CD4-positive, CD25-positive, alpha-beta regulatory T cell (primary cell): ENCODE results near the gene NUDT9. TPM values are rescaled to one million over a fixed set of nuclear protein-coding genes. Genes with fewer than 3 reads are reported as not detected.
"Not testable (repeated sequence)": the region's sequence is repeated elsewhere in the genome, so short reads cannot be mapped to it uniquely, and the experiment has no call there.

Experiments
- ATAC-seq, 2 donors: fragments of 150-1000 bp; cut with Tn5 transposase; one replicate each; pipeline ENCODE4 v1.10.0; 2021; ENCODE audit warnings: low read depth in 2 of 2, moderate number of reproducible peaks in 2 of 2, moderate library complexity in 1 of 2
- DNase-seq, 3 donors: peaks; one replicate each; pipeline versions ENCODE4 v3.0.0 to v3.0.0-alpha.2; 2012 to 2022; ENCODE audit warnings: mixed read lengths in 1 of 3
- H3K27ac ChIP-seq: one replicate; pipeline ENCODE4 v1.7.0; 2013; ENCODE audit warnings: mild to moderate bottlenecking, low read length; ENCODE audit not compliant: insufficient read depth, poor library complexity, severe bottlenecking
- H3K27me3 ChIP-seq: one replicate; pipeline ENCODE4 v1.7.0; 2013; ENCODE audit warnings: low read length; ENCODE audit not compliant: control insufficient read depth, insufficient read depth
- H3K36me3 ChIP-seq: one replicate; pipeline ENCODE4 v1.7.0; 2013; ENCODE audit warnings: mild to moderate bottlenecking, low read length, moderate library complexity; ENCODE audit not compliant: control insufficient read depth, insufficient read depth
- H3K4me1 ChIP-seq: 2 replicates; pipeline ENCODE4 v1.7.0; 2013; ENCODE audit warnings: mild to moderate bottlenecking, low read length; ENCODE audit not compliant: insufficient read depth, control insufficient read depth, poor library complexity, severe bottlenecking
- H3K4me3 ChIP-seq: one replicate; pipeline ENCODE4 v1.7.0; 2013; ENCODE audit warnings: low read depth, mild to moderate bottlenecking, low read length, moderate library complexity
- H3K9me3 ChIP-seq, 2 experiments: 1 replicate in 1 of 2; 2 replicates in 1 of 2; pipeline ENCODE4 v1.7.0; 2013; ENCODE audit warnings: low read length in 2 of 2, mild to moderate bottlenecking in 1 of 2, moderate library complexity in 1 of 2; ENCODE audit not compliant: control insufficient read depth in 2 of 2
- H3K27ac Mint-ChIP-seq, 3 donors: one replicate each; pipeline ENCODE4 v1.8.0; 2020 to 2022; ENCODE audit warnings: mild to moderate bottlenecking in 3 of 3, mixed read lengths in 3 of 3, moderate library complexity in 2 of 3
- H3K27me3 Mint-ChIP-seq: one replicate; pipeline ENCODE4 v1.8.0; 2022; ENCODE audit warnings: mild to moderate bottlenecking, mixed read lengths
- H3K36me3 Mint-ChIP-seq: one replicate; pipeline ENCODE4 v1.8.0; 2020; ENCODE audit warnings: mixed read lengths
- H3K4me1 Mint-ChIP-seq, 4 donors: one replicate each; pipeline ENCODE4 v1.8.0; 2020 to 2022; ENCODE audit warnings: mixed read lengths in 4 of 4, mild to moderate bottlenecking in 1 of 4
- H3K4me3 Mint-ChIP-seq, 4 donors: one replicate each; pipeline ENCODE4 v1.8.0; 2020 to 2022; ENCODE audit warnings: mild to moderate bottlenecking in 4 of 4, mixed read lengths in 4 of 4, moderate library complexity in 3 of 4
- H3K9me3 Mint-ChIP-seq, 7 donors: one replicate each; pipeline ENCODE4 v1.8.0; 2020 to 2022; ENCODE audit warnings: mixed read lengths in 7 of 7, mild to moderate bottlenecking in 3 of 7, moderate library complexity in 2 of 7
- polyA plus RNA-seq, 4 donors: library from polyadenylated mRNA; unstranded; fragments of 300-500 nt; fragmentation: Illumina TruSeq; gene quantifications; one replicate each; pipeline ENCODE4 v1.2.3, GENCODE V29; 2021
- total RNA-seq: library from RNA; stranded (reverse); gene quantifications from one replicate; pipeline ENCODE4 v1.2.3, GENCODE V29; 2022

The NUDT9 gene
- total and polyA plus RNA-seq, 5 donors from 2014 or later, result 12.5 to 23.1 (median 19.8) TPM

DNA sequence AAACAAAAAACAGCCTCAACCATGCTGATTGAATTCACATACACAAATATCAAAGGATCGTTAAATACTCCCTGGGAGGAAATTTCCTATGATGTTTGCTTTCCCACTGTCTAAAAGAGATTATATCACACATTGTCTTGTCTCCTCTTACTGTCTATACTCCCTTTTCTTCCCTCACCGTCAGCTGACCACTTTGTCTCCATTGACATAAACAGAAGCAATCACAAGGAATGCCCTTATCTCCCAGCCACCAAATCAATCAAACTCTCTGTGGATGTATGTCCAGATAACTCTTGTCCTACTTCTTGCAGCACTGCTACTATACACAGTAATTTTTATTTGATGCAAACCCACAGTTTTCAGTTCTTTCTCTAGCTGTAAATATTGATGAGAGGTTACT lies 12.2 kb upstream of the NUDT9 start:
- Histone ChIP-seq H3K9me3 (no peaks in the 10 kb centered on the region), H3K27me3 (peaks cover 14% of the 10 kb centered on the region), H3K4me3 (no peak overlapping the region), H3K27ac (no peak overlapping the region), H3K36me3 (no peaks in the 10 kb centered on the region), H3K4me1 (peaks cover 4% of the 10 kb centered on the region)
- Mint-ChIP-seq H3K4me3 (no peak overlapping the region), H3K27ac (peak overlapping the region in 1 of 3 donors; percentile 6), H3K27me3 (peaks cover 40% of the 10 kb centered on the region), H3K4me1 (peaks cover 0 to 17% (median 3%) of the 10 kb centered on the region in 4 donors), H3K36me3 (no peaks in the 10 kb centered on the region), H3K9me3 (no peaks in the 10 kb centered on the region)
- ATAC-seq, result no peak
- DNase-seq, result no peak

DNA sequence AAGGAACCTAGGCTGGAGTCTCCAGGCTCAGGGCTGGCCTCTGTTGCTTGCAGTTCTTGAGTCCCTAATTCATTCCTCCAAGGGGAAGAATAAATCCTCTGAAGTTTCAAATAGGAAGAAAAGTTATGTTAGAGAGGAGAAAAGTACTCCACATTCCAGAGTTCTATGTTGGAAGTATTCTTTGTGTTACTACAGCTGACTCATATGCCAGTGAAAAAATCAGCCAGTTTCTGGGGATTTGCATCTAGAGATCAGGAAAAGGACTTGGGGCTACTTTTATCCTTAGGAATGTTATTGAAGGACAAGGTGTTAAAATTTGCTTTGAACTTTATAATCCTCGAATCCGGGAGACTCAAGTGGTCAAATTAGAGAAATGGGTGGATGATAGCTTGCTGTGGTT lies 11.7 kb upstream of the NUDT9 start:
- peaks cover 14% of the 10 kb centered on the region for H3K27me3 ChIP-seq
- Mint-ChIP-seq H3K4me1 (peaks cover 0 to 17% (median 3%) of the 10 kb centered on the region in 4 donors), H3K9me3 (no peaks in the 10 kb centered on the region), H3K4me3 (no peak overlapping the region), H3K27me3 (peaks cover 41% of the 10 kb centered on the region), H3K27ac (no peak overlapping the region), H3K36me3 (no peaks in the 10 kb centered on the region)
- no peaks in the 10 kb centered on the region for H3K9me3 ChIP-seq
- no peaks in the 10 kb centered on the region for H3K36me3 ChIP-seq
- H3K27ac ChIP-seq, result no peak overlapping the region
- H3K4me1 ChIP-seq, result peaks cover 4% of the 10 kb centered on the region
- no peak for DNase-seq
- no peak overlapping the region for H3K4me3 ChIP-seq
- no peak for ATAC-seq

DNA sequence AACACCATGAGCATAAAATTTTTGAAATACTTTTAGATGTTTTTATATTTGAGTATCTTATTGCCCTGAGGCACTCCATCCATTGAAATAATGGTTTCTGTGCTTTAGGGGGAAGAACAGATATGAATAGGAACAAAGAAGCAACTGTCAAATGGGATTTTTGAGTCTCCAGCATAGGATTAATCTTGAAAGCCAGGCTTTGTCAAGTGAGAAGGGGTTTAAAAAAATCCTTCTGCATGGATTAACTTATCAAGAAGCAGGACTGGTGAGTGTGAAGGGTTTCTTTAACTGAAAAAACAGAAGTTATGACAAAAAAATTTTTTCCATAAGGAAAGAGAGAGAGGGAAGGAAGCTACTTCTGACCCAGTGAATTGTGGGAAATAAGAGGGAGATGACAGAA lies 7.6 kb upstream of the NUDT9 start:
- Mint-ChIP-seq H3K27ac (no peak overlapping the region), H3K9me3 (no peaks in the 10 kb centered on the region), H3K4me3 (no peak overlapping the region), H3K27me3 (peaks cover 29% of the 10 kb centered on the region), H3K4me1 (no peaks in the 10 kb centered on the region), H3K36me3 (no peaks in the 10 kb centered on the region)
- Histone ChIP-seq H3K9me3 (no peaks in the 10 kb centered on the region), H3K27ac (no peak overlapping the region), H3K4me3 (no peak overlapping the region), H3K4me1 (no peaks in the 10 kb centered on the region), H3K27me3 (peaks cover 11% of the 10 kb centered on the region), H3K36me3 (no peaks in the 10 kb centered on the region)
- DNase-seq (no peak), ATAC-seq (no peak)

DNA sequence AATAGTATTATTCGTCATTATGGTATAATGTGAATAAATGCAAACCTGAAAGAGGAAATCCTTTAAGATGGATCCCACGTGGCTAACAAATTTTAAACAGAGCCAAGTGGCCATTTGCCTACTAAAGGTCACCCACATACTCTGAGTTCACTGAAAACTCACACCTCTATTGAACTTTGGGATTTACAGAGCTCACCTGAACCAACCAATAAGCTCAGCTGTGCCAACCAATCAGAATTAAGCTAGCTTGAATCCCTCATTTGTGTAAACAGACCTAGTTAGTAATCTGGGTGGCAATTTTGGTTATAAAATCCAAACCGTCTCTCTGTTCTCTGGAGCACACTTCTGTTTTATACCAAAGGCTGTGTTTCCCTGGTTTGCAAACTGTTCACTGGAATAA lies 5.4 kb upstream of the NUDT9 start:
- Mint-ChIP-seq H3K27ac (peak overlapping the region in 1 of 3 donors; percentile 20), H3K4me3 (no peak overlapping the region), H3K9me3 (no peaks in the 10 kb centered on the region), H3K36me3 (no peaks in the 10 kb centered on the region), H3K4me1 (peaks cover 0 to 14% (median 4%) of the 10 kb centered on the region in 4 donors), H3K27me3 (peaks cover 21% of the 10 kb centered on the region)
- no peak for ATAC-seq
- H3K9me3 ChIP-seq, result no peaks in the 10 kb centered on the region
- no peaks in the 10 kb centered on the region for H3K36me3 ChIP-seq
- no peak overlapping the region for H3K27ac ChIP-seq
- peaks cover 8% of the 10 kb centered on the region for H3K4me1 ChIP-seq
- H3K27me3 ChIP-seq, result peaks cover 5% of the 10 kb centered on the region
- DNase-seq, result no peak
- H3K4me3 ChIP-seq, result no peak overlapping the region

DNA sequence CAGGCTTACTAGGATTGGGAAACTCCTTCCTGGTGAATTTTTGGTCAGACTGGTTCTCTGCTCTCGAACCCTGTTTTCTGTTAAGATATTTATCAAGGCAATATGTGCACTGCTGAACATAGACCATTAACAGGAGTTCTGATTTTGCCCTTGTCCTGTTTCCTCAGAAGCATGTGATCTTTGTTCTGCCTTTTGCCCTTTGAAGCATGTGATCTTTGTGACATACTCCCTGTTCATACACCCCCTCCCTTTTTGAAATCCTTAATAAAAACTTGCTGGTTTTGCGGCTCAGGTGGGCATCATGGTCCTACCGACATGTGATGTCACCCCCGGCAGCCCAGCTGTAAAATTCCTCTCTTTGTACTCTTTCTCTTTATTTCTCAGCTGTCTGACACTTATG lies 4.0 kb upstream of the NUDT9 start:
- Mint-ChIP-seq H3K27me3 (peaks cover 13% of the 10 kb centered on the region), H3K4me3 (peak overlapping the region in 1 of 4 donors; percentile 97), H3K4me1 (peaks cover under 1 to 22% (median 11%) of the 10 kb centered on the region in 4 donors)
- not testable (repeated sequence) for H3K9me3 ChIP-seq, DNase-seq, H3K27ac ChIP-seq, H3K9me3 Mint-ChIP-seq, H3K36me3 Mint-ChIP-seq, H3K27me3 ChIP-seq, H3K4me3 ChIP-seq, ATAC-seq, H3K27ac Mint-ChIP-seq, H3K36me3 ChIP-seq
- H3K4me1 ChIP-seq, result peaks cover 13% of the 10 kb centered on the region

DNA sequence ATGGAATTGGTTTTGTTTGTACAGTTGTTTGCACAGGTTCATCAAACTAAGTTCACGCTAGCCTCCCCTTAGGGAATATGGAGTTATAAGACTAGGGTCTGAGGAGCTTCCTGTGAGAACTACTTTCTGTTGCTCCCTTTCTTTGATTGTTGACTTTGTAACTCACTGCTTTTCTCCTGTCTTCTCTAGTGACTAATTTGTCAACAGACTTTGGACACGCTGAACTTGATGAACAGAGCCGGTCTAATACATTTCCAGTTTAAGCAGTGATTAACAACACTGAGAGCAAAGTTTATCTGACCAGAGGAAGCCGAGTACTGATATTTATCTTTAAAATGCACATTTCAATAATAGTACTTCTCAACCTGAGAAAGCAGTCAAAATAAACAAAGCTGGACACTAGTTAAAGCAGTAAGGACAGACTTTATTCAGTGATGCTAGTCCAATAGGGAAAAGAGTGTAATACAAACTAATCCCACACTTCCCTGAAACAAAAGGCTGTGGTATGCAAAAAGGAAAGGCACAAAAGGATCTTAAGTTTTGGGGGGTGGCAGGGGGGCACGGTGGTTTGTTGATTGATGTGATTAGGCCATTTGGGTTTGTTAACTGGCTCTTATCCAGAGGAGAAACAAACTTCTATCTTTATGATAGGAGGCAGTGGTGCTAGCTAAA lies 2.7 kb upstream of the NUDT9 start:
- no peaks in the 10 kb centered on the region for H3K36me3 Mint-ChIP-seq
- peak overlapping the region in 1 of 3 donors; percentile 15 for H3K27ac Mint-ChIP-seq
- Histone ChIP-seq H3K4me3 (no peak overlapping the region), H3K27me3 (no peaks in the 10 kb centered on the region), H3K27ac (no peak overlapping the region), H3K4me1 (peaks cover 25% of the 10 kb centered on the region), H3K9me3 (no peaks in the 10 kb centered on the region), H3K36me3 (no peaks in the 10 kb centered on the region)
- ATAC-seq (no peak), DNase-seq (no peak)
- H3K9me3 Mint-ChIP-seq, result no peaks in the 10 kb centered on the region
- H3K4me1 Mint-ChIP-seq, result peaks cover 8 to 33% (median 20%) of the 10 kb centered on the region in 4 donors
- peaks cover 5% of the 10 kb centered on the region for H3K27me3 Mint-ChIP-seq
- peak overlapping the region in 2 of 4 donors; percentile 50 to 97 for H3K4me3 Mint-ChIP-seq

DNA sequence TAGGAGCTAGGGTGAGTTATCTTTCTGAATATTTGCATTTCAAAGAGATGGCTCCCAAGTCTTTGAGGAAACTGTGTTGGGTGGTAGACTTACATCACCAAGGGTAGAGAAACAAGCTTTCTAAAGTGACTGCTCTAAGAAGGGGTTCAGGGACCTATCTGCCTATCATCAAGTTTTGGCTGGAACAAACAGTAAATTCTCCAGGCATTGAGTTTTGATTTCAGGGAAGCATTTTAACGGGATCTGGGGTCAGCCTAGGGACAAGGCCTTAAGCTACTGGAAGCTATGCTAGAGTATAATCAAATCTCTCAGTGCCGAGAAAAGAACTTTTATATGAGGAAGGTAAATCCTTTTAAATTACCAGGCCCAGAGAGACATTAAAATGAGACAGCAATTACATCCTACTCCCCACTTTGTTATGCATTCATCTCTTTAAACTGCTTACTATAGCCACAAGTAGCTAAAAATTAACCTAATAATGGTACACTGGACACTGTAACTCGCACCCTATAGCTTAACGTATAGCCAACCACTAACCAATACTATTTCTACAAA lies 2.0 kb upstream of the NUDT9 start:
- Histone ChIP-seq H3K36me3 (no peaks in the 10 kb centered on the region), H3K27ac (no peak overlapping the region), H3K4me1 (peaks cover 28% of the 10 kb centered on the region), H3K9me3 (no peaks in the 10 kb centered on the region), H3K27me3 (no peaks in the 10 kb centered on the region), H3K4me3 (no peak overlapping the region)
- Mint-ChIP-seq H3K4me3 (peak overlapping the region; percentile 22 to 97 (median 73)), H3K36me3 (no peaks in the 10 kb centered on the region), H3K27ac (peak overlapping the region in 2 of 3 donors; percentile 15 to 62), H3K27me3 (no peaks in the 10 kb centered on the region), H3K9me3 (no peaks in the 10 kb centered on the region), H3K4me1 (peaks cover 9 to 39% (median 21%) of the 10 kb centered on the region in 4 donors)
- DNase-seq (no peak), ATAC-seq (no peak)
